Measurements from ENCODE around the gene DROSHA.
"Not testable (repeated sequence)": the region's sequence is repeated elsewhere in the genome, so short reads cannot be mapped to it uniquely, and the experiment has no call there.

Gene DROSHA, protein sequence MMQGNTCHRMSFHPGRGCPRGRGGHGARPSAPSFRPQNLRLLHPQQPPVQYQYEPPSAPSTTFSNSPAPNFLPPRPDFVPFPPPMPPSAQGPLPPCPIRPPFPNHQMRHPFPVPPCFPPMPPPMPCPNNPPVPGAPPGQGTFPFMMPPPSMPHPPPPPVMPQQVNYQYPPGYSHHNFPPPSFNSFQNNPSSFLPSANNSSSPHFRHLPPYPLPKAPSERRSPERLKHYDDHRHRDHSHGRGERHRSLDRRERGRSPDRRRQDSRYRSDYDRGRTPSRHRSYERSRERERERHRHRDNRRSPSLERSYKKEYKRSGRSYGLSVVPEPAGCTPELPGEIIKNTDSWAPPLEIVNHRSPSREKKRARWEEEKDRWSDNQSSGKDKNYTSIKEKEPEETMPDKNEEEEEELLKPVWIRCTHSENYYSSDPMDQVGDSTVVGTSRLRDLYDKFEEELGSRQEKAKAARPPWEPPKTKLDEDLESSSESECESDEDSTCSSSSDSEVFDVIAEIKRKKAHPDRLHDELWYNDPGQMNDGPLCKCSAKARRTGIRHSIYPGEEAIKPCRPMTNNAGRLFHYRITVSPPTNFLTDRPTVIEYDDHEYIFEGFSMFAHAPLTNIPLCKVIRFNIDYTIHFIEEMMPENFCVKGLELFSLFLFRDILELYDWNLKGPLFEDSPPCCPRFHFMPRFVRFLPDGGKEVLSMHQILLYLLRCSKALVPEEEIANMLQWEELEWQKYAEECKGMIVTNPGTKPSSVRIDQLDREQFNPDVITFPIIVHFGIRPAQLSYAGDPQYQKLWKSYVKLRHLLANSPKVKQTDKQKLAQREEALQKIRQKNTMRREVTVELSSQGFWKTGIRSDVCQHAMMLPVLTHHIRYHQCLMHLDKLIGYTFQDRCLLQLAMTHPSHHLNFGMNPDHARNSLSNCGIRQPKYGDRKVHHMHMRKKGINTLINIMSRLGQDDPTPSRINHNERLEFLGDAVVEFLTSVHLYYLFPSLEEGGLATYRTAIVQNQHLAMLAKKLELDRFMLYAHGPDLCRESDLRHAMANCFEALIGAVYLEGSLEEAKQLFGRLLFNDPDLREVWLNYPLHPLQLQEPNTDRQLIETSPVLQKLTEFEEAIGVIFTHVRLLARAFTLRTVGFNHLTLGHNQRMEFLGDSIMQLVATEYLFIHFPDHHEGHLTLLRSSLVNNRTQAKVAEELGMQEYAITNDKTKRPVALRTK (N-terminal part only)

GRCh38 chr5:31531888-31532547 is at the start of gene DROSHA, which contains the start of gene C5orf22:
Gene DROSHA, minus strand, starts transcription at chr5:31532093. Its CDS starts 3,034 bp downstream, at chr5:31529059.
Gene C5orf22, plus strand, starts transcription at chr5:31532301. Its CDS starts 92 bp downstream, at chr5:31532393.
- H3K27ac Mint-ChIP-seq, result peak within 1 kb of the TSS; percentile 82
- H3K27me3 Mint-ChIP-seq (ENCODE audit: low read depth), result no peaks in the 10 kb centered on the region
- H3K4me1 Mint-ChIP-seq (ENCODE audit: low read depth), result peaks cover 42% of the 10 kb centered on the region
- H3K9me3 Mint-ChIP-seq, result no peaks in the 10 kb centered on the region
- peak within 1 kb of the TSS; percentile 95 for H3K4me3 Mint-ChIP-seq
- peaks cover 41% of the 10 kb centered on the region for H3K36me3 Mint-ChIP-seq (ENCODE audit: low read depth)

DNA sequence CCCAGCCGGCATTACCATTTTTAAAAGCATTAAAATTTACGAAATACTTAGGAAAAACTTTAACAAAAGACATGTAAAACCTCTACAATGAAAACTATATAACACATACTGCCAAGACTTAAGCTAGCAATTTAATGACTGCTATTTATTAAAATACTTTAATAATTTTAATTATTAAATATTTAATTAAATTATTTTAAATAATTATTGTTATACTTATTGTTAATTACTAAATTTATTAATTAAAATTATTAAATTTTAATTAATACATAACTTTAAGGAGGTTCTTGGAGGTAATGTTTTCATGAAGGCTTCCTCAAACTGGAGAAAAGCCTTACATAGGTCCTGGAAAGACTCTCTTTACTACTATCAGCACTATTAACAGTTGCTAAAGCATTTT is 47.7 kb upstream of the DROSHA start:
- H3K4me1 Mint-ChIP-seq (ENCODE audit: low read depth), result no peaks in the 10 kb centered on the region
- H3K36me3 Mint-ChIP-seq (ENCODE audit: low read depth), result no peaks in the 10 kb centered on the region
- H3K27ac Mint-ChIP-seq, result no peak overlapping the region
- H3K4me3 Mint-ChIP-seq, result no peak overlapping the region
- H3K9me3 Mint-ChIP-seq, result no peaks in the 10 kb centered on the region
- peaks cover 4% of the 10 kb centered on the region for H3K27me3 Mint-ChIP-seq (ENCODE audit: low read depth)

- Mint-ChIP-seq H3K27me3 (ENCODE audit: low read depth) (no peaks in the 10 kb centered on the region), H3K9me3 (no peaks in the 10 kb centered on the region), H3K4me3 (no peak overlapping the region), H3K36me3 (ENCODE audit: low read depth) (no peaks in the 10 kb centered on the region), H3K4me1 (ENCODE audit: low read depth) (no peaks in the 10 kb centered on the region), H3K27ac (no peak overlapping the region)
Observed at GRCh38 chr5:31577438-31577837, 45.5 kb upstream of the DROSHA start.

DNA sequence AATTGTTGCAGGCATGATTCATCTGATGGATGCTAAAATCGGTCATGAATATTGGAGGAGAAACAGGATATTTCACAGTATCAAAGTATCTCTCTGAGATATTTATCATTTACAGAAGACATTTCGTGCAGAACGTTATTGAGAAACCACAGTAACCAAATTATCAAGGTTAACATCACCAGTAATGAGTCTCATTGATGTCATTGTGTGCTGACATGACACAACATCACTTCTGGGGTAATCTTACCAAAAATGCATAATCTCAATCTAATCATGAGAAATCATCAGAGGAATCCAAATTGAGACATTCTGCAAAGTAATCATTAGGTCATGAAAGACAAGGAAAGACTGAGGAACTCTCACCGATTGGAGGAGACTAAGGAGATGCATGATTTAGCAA is 42.9 kb upstream of the DROSHA start:
- Mint-ChIP-seq H3K27ac (no peak overlapping the region), H3K4me1 (ENCODE audit: low read depth) (no peaks in the 10 kb centered on the region), H3K4me3 (no peak overlapping the region), H3K27me3 (ENCODE audit: low read depth) (no peaks in the 10 kb centered on the region), H3K36me3 (ENCODE audit: low read depth) (no peaks in the 10 kb centered on the region), H3K9me3 (no peaks in the 10 kb centered on the region)

DNA sequence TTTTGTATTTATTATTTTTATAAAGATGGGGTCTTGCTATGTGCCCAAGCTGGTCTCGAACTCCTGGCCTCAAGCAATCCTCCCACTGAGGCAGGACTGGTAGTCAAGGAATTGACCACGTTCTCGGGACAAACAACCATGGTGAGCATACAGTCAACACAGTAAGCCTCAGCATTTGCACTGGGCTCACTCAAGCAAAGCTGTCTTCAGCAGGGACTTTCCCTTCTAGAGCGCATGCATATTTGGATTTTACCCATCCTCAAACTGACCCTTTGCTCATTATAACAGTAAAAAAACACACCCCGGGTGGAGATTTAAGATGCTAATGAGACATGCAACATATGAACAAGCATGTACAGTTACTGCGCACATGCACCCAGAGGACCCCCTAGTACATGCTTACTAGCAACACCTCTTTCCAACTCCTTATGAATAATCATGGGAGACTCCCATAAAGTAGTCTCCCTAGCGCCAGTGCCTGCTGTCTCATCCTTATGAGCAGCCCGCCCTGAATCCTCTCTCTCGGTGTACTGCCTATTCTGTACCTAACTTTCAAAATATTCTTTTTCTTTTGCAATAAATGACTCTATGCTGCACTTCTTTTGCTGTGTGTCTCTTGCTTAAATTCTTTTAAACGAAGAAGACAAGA is 41.7 kb upstream of the DROSHA start:
- Mint-ChIP-seq H3K36me3 (ENCODE audit: low read depth) (no peaks in the 10 kb centered on the region), H3K4me3 (no peak overlapping the region), H3K27me3 (ENCODE audit: low read depth) (no peaks in the 10 kb centered on the region), H3K9me3 (no peaks in the 10 kb centered on the region), H3K4me1 (ENCODE audit: low read depth) (no peaks in the 10 kb centered on the region), H3K27ac (no peak overlapping the region)

- Mint-ChIP-seq H3K9me3 (peaks cover 15% of the 10 kb centered on the region), H3K4me3 (no peak overlapping the region), H3K4me1 (ENCODE audit: low read depth) (no peaks in the 10 kb centered on the region), H3K27me3 (ENCODE audit: low read depth) (peaks cover 3% of the 10 kb centered on the region), H3K27ac (no peak overlapping the region), H3K36me3 (ENCODE audit: low read depth) (no peaks in the 10 kb centered on the region)
Observed at GRCh38 chr5:31569068-31569467, 37.2 kb upstream of the DROSHA start.

DNA sequence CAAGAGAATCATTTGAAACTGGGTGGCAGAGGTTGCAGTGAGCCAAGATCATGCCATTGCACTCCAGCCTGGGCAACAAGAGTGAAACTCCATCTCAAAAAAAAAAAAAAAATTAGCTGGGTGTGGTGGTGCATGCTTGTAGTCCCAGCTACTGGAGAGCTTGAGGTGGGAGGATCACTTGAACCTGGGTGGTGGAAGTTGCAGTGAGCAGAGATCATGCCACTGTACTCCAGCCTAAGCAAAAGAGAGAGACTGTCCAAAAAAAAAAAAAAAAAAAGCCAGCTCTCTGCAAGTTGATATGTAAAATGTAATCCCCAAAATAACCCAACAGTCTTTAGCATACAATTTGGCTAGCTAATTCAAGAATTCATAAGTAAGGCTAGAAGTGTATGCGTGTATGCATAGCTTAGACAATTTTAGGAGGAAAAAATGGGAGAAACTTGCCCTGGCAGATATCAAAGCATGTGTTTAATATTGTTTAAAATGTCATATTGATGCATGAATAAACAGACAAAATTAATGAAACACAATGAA is 36.5 kb upstream of the DROSHA start:
- Mint-ChIP-seq H3K27ac (no peak overlapping the region), H3K4me1 (ENCODE audit: low read depth) (no peaks in the 10 kb centered on the region), H3K4me3 (no peak overlapping the region), H3K36me3 (ENCODE audit: low read depth) (no peaks in the 10 kb centered on the region), H3K27me3 (ENCODE audit: low read depth) (peaks cover 3% of the 10 kb centered on the region), H3K9me3 (peaks cover 15% of the 10 kb centered on the region)

- H3K27ac Mint-ChIP-seq; H3K4me1 Mint-ChIP-seq (ENCODE audit: low read depth); H3K27me3 Mint-ChIP-seq (ENCODE audit: low read depth); H3K4me3 Mint-ChIP-seq; H3K36me3 Mint-ChIP-seq (ENCODE audit: low read depth): not testable (repeated sequence)
- peaks cover 15% of the 10 kb centered on the region for H3K9me3 Mint-ChIP-seq
Observed at GRCh38 chr5:31566362-31566761, 34.5 kb upstream of the DROSHA start.

- H3K27me3 Mint-ChIP-seq (ENCODE audit: low read depth), result peaks cover 3% of the 10 kb centered on the region
- peaks cover 15% of the 10 kb centered on the region for H3K9me3 Mint-ChIP-seq
- no peak overlapping the region for H3K4me3 Mint-ChIP-seq
- no peaks in the 10 kb centered on the region for H3K36me3 Mint-ChIP-seq (ENCODE audit: low read depth)
- no peak overlapping the region for H3K27ac Mint-ChIP-seq
- no peaks in the 10 kb centered on the region for H3K4me1 Mint-ChIP-seq (ENCODE audit: low read depth)
Observed at GRCh38 chr5:31563216-31563615, 31.3 kb upstream of the DROSHA start.

GRCh38 chr5:31561946-31562345 is 30.1 kb upstream of the DROSHA start:
- no peak overlapping the region for H3K27ac Mint-ChIP-seq
- peaks cover 3% of the 10 kb centered on the region for H3K27me3 Mint-ChIP-seq (ENCODE audit: low read depth)
- peaks cover 15% of the 10 kb centered on the region for H3K9me3 Mint-ChIP-seq
- H3K4me1 Mint-ChIP-seq (ENCODE audit: low read depth), result no peaks in the 10 kb centered on the region
- no peak overlapping the region for H3K4me3 Mint-ChIP-seq
- peaks cover under 1% of the 10 kb centered on the region for H3K36me3 Mint-ChIP-seq (ENCODE audit: low read depth)

DNA sequence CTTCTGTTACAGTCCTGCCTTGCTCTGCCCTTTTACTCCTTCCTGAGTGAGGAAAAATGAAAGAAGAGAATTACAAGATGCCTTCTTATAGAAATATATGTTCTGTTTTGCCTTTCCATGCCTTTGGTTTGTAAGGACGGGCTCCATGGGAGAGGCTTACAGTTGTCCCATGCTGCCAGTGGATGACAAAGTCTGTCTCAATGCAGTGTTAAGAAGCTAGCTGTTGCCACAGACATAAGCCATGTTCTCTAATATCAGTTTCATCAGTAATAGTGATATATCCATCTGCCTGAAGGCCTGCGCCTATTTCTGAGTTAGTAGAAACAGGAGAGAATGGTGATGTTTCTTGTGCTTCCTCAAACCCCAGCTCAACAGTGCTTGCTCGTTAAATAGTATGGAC is 28.0 kb upstream of the DROSHA start:
- H3K27me3 Mint-ChIP-seq (ENCODE audit: low read depth), result no peaks in the 10 kb centered on the region
- no peaks in the 10 kb centered on the region for H3K4me1 Mint-ChIP-seq (ENCODE audit: low read depth)
- H3K36me3 Mint-ChIP-seq (ENCODE audit: low read depth), result peaks cover 9% of the 10 kb centered on the region
- H3K27ac Mint-ChIP-seq, result no peak overlapping the region
- H3K9me3 Mint-ChIP-seq, result peaks cover 3% of the 10 kb centered on the region
- H3K4me3 Mint-ChIP-seq, result no peak overlapping the region

DNA sequence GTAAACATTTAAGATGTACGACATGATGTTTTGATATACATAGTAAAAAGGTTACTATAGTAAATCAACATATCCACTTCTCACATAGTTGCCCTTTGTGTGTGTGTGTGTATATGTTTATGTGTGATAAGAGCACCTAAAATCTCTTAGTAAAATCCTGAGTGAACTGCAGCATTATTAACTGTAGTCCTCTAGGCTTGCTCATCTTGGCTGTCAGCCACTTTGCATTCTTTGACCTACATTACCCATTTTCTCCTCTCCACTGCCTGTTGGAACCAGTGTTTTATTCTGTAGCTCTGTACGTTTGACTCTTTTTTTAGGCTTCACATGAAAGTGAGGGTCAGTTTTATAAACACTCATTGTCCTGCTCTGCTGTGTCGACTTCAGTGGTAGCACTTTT is 24.6 kb upstream of the DROSHA start:
- Mint-ChIP-seq H3K4me1 (ENCODE audit: low read depth) (no peaks in the 10 kb centered on the region), H3K27me3 (ENCODE audit: low read depth) (no peaks in the 10 kb centered on the region), H3K36me3 (ENCODE audit: low read depth) (peaks cover 36% of the 10 kb centered on the region), H3K4me3 (no peak overlapping the region), H3K9me3 (no peaks in the 10 kb centered on the region), H3K27ac (no peak overlapping the region)

DNA sequence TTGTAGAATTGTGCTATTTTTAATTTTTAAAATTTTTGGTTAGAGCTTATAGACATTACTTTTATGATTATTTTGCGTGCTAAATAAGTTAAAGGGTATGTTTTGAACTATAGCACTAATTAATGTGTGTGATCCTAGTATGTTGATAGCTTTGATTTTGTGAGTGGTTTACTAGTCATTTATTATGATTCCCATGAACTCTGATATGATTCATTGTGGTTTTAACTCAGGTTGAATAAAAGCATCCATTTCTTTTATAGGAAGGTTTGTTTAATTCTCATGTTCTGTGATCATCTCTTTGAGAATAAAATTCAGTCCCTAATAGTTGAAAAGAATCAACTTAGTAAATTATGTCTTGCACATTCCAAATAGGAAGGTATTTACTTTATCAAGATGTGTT is 22.7 kb upstream of the DROSHA start:
- H3K4me1 Mint-ChIP-seq (ENCODE audit: low read depth), result no peaks in the 10 kb centered on the region
- no peak overlapping the region for H3K27ac Mint-ChIP-seq
- H3K36me3 Mint-ChIP-seq (ENCODE audit: low read depth), result peaks cover 41% of the 10 kb centered on the region
- H3K9me3 Mint-ChIP-seq, result no peaks in the 10 kb centered on the region
- H3K4me3 Mint-ChIP-seq, result no peak overlapping the region
- H3K27me3 Mint-ChIP-seq (ENCODE audit: low read depth), result no peaks in the 10 kb centered on the region
